DMS153 treated with DMSO at 0.1 percent for 48 hours (cell line): ENCODE measurements around the gene GDPD4.

Experiments used
- DNase-seq: peaks from one replicate; lab custom pipeline; 2025; ENCODE audit not compliant: unreplicated experiment; lab: John Stamatoyannopoulos, UW

Gene GDPD4

GRCh38 chr11:77176996-77177395 lies 124.5 kb downstream of the GDPD4 start:
- no peak for DNase-seq

- DNase-seq, result no peak
These were observed 125.5 kb downstream of the GDPD4 start for GRCh38 chr11:77175869-77176539.

- no peak for DNase-seq
These were observed 126.3 kb downstream of the GDPD4 start for GRCh38 chr11:77175021-77175842.

- DNase-seq, result no peak
These were observed 126.9 kb downstream of the GDPD4 start for GRCh38 chr11:77174559-77174958.

- no peak for DNase-seq
These were observed 128.0 kb downstream of the GDPD4 start for GRCh38 chr11:77173494-77173893.

- no peak for DNase-seq
These were observed 128.9 kb downstream of the GDPD4 start for GRCh38 chr11:77172666-77172982.

GRCh38 chr11:77171885-77172665 lies 129.4 kb downstream of the GDPD4 start:
- DNase-seq, result no peak

- no peak for DNase-seq
These were observed 130.2 kb downstream of the GDPD4 start for GRCh38 chr11:77171254-77171653.

- DNase-seq, result no peak
These were observed 131.4 kb downstream of the GDPD4 start for GRCh38 chr11:77170107-77170506.

GRCh38 chr11:77167791-77168190 lies 133.7 kb downstream of the GDPD4 start:
- DNase-seq, result no peak

- DNase-seq, result no peak
These were observed 134.3 kb downstream of the GDPD4 start for GRCh38 chr11:77167111-77167626.
